D341Med (cell line): ENCODE results near the gene ETS2.

Experiments used
- DNase-seq: peaks from one replicate; pipeline ENCODE4 v3.0.0; 2012; ENCODE audit warnings: low spot score

ETS2 gene

DNA sequence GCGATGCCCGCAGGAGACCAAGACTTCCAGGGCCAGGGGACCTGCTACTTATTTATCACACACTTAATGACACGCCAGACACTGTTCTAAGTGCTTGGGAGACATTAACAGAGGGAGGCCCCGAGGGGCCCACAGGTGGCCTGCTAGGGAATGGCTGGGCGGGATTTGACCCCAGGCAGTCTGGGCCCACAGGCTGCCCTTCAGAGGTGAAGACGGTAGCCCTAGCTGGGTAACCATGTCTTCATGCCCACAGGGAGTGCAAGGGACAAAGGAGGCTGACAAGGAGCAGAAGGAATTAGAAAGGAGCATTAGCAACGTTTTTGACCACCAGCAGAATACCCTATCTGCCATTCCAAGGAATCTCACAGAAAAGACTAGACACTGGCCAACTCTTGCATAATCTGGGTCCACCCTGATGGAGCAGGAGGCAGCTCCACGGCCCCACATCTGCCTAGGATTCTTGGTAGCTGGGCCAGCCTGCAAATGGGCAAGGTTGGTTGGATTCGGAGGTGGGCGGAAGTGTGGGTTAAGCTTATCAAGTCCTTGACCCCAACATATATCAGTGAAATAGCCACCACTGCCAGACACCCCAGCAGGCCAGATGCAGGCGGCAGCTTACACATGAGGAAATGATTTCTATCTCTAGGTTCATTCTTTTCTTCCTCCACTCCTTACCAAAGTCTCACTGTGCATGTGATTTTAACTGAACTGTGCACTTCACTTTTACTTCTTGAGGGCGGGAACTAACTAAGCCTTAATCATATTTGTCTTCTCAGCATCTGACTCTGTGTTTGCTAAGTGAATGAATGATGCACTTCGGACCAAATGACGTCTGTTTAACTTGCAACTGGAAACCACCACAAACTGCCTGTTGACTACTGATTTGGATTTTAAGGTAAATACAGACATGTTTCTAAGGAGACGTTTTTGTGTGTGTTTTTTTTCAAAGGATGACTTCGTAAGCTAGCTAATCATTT is 3.4 kb upstream of the ETS2 start:
- no peak for DNase-seq

DNA sequence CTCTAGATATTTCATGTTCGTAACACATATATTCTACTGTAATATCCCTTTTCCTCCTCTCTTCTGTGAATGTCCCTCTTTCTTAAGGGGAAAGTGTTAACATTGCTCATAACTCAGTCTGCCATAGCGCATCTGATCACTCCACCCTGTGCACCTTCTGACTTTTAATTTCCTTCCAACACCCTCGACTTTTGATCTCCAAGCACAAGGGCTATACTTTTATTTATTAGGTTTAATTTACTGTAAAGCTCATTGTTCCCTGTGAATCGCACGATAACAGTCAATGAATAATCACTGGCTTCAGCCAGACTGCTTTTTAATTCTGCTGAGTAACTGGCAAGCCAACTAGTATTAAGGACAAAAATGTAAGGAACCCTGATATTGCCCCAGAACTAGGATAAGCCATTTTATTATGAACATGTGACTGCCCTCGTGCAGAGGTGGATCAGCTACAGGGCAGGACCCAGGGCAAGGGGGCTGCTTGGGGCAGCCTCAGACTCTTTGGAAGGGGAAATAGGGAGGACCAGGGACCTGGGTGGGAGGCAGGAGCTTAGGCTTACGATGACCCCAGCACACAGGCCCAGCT is 2.6 kb upstream of the ETS2 start:
- no peak for DNase-seq

- DNase-seq: no peak
Measured at GRCh38 chr21:38804030-38804788, 1.5 kb upstream of the ETS2 start.

DNA sequence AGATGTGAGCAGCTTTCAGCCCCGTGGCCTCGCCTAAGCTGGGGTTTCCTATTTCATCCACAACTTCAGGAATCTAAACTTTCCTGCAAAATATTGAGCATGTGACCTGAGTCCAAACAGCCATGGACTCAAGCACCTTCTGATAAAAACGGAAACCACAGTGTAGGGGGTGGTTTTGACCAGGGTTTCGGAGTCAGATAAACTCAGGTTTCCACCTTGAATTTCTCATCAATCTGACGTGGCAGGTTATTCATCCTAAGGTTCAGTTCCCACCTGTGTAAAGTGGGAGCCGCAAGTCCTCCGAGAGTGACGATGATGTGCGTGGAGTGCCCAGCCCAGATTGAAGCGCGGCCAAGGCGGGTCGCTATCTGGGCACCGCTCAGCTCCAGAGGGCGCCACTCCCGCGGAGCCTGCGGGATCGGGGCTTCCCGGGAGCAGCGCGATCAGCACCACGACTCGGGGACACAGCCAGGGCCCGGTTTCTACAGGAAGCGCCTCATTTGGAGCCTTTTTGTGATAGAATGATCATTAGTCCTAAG is 871 bp upstream of the ETS2 start:
- peak; percentile 88 for DNase-seq

GRCh38 chr21:38806153-38806941 is 618 bp downstream of the ETS2 start:
- DNase-seq: peak; percentile 67

GRCh38 chr21:38806942-38807284 is 1.2 kb downstream of the ETS2 start:
- peak; percentile 60 for DNase-seq

- no peak for DNase-seq
Measured at GRCh38 chr21:38807441-38807871, 1.7 kb downstream of the ETS2 start.

DNA sequence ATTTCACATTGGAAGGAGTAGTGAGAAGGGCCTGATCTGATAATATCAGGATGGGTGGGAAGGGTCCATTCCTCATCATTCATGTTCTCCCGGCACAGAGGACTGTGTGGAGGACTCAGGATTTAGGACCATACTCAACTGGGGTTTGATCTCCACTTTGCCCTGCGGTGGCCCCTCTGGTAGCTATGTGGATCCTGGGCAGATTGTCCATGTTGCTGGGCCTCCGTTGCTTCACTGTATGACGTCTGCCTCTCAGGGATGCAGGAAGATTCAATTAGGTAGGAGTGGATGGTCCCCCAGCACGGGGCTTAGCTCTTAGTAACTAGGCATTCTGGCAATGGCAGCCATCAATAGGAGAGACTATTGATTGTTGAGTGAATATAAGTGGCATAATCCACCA is 2.3 kb downstream of the ETS2 start:
- no peak for DNase-seq

- DNase-seq: no peak
Measured at GRCh38 chr21:38809198-38809878, 3.6 kb downstream of the ETS2 start.

GRCh38 chr21:38810034-38810825 is 4.5 kb downstream of the ETS2 start:
- DNase-seq: no peak

DNA sequence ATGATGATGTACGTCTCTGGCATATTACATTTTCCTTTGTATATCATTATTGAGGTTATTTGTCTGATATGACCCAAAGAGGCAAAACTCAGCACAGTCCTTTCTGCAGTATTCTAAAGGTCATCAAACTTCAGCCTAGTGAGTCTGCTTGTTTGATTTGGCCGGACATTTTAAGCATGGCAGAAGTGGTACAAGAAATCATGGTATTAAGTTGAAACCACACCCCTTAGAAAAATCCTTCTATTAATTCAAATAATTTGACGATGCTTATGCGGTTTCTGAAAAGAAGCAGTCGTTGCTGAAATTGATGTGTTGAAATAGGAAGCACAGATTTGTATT is 5.1 kb downstream of the ETS2 start:
- no peak for DNase-seq

DNA sequence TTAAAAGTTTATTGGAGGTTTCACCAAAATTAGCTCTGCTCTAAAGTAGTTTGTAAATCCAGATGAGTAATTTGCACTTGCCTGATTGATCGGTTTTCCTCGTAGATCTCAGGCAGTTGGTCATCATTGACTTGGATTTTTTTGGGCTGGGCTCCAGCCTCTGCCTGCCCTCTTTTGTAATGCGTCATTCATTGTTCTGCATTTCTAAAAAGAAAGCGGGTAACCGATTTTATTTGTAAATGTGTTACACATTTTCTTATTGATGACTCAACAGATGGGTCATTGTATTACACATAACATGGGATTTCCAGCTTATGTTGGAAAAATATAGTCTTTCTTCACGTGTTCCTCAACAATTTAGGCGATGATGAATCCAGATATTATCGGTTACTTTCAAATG is 5.5 kb downstream of the ETS2 start:
- DNase-seq: no peak

- no peak for DNase-seq
Measured at GRCh38 chr21:38813143-38813542, 7.4 kb downstream of the ETS2 start.

- no peak for DNase-seq
Measured at GRCh38 chr21:38813547-38813946, 7.8 kb downstream of the ETS2 start.

DNA sequence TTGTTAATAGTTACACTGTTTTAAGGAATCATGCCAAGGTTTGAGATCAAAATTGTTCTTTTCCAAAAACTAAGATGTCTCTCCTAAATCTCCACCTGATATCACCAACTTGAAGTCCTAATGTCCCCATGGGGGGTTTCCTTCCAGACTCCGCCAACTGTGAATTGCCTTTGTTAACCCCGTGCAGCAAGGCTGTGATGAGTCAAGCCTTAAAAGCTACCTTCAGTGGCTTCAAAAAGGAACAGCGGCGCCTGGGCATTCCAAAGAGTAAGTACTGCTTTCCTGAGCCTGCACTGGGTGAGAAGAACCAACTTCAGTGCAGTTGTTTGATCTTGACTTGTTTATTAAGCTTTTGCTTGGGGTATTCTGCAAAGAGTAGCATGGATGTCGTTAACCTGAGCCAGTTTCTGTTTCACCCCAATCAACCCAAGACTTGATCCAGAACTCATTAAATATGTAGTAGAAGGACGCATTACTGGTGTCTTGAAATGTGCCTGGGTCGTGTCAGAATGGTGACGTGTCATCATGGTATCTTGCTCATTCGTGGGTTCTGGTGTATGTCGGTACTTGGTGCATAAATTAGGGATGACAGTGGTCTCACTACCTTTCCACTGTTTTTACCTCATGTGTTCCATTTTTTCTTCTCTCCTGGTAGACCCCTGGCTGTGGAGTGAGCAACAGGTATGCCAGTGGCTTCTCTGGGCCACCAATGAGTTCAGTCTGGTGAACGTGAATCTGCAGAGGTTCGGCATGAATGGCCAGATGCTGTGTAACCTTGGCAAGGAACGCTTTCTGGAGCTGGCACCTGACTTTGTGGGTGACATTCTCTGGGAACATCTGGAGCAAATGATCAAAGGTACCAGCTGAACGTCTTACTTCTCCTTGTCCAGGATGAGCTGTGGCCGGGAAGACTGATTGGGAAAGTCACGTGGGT is 8.7 kb downstream of the ETS2 start:
- DNase-seq: no peak

DNA sequence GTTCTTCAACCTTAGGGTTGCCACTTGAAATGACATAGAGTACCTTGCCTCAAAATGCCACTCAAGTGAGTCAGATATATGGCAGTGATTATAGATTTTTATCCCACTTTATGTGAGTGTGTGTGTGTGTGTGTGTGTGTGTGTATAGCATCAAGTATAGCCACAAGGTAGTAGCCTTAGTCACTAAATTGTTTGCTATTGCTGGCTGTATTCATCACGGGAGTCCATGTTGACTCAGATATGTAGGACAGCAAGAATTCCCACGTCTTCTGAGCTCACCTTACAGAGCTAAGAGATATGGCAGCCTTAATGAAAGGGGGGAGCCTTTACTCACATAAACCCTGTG is 9.3 kb downstream of the ETS2 start:
- DNase-seq: no peak

DNA sequence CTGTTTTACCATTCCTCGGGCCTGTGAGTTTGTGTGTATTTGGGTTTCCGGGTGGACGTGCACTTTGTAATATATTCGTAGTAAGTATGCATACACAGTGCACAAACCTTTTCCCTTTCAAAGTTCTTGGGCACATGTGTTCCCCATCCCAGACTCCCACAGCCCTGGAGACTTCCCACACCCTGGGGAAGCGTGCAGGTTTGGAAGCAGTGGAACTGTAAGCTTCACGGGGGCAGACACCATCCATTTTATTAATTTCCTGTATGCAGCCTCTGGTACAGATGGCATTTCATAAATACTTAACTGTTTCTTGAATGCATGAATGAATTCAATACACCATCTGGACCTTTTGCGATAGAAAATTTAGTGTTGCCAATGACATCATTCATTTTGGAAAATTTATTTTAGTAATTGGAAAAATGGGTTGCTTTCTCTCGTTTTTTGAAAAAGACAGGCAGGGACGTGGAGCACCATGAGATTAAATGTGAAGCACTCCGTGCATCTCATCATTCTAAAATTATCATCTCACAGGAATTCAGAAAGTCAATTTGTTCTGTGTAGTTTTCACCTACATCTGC is 10.8 kb downstream of the ETS2 start:
- no peak for DNase-seq

GRCh38 chr21:38817371-38818324 is 11.9 kb downstream of the ETS2 start:
- no peak for DNase-seq
